Peyer's patch (tissue), 4 donors: Measurements from ENCODE around the gene XPNPEP2. TPM values are rescaled to one million over a fixed set of nuclear protein-coding genes. Genes with fewer than 3 reads are reported as not detected.

Source experiments
- DNase-seq, 3 donors: peaks; one replicate each; pipeline ENCODE4 v3.0.0-alpha.2; 2017 to 2019
- H3K27ac ChIP-seq, 4 donors: fragments of 200-600 bp; sonication (generic); one replicate each; pipeline ENCODE4 v1.5.1; 2016 to 2019
- H3K27me3 ChIP-seq, 2 donors: fragments of 200-600 bp; sonication (generic); one replicate each; pipeline ENCODE4 v1.5.1; 2019
- H3K36me3 ChIP-seq, 3 donors: fragments of 200-600 bp; sonication (generic); one replicate each; pipeline ENCODE4 v1.5.1; 2016 to 2019
- H3K4me1 ChIP-seq, 4 donors: fragments of 200-600 bp; sonication (generic); one replicate each; pipeline ENCODE4 v1.5.1; 2016 to 2019
- H3K4me3 ChIP-seq, 4 donors: fragments of 200-600 bp; sonication (generic); 1 replicate in 3 of 4; 2 replicates in 1 of 4; pipeline ENCODE4 v1.5.1; 2016 to 2019; ENCODE audit warnings: mild to moderate bottlenecking in 1 of 4
- H3K9me3 ChIP-seq, 4 donors: fragments of 200-600 bp; sonication (generic); one replicate each; pipeline ENCODE4 v1.5.1; 2016 to 2019; ENCODE audit warnings: mild to moderate bottlenecking in 1 of 4
- CTCF ChIP-seq, 6 experiments: fragments of 450-650 bp in 4 of 6; fragments of 200-600 bp in 2 of 6; sonication (generic) in 1 of 6; IDR thresholded peaks; one replicate each; pipeline ENCODE4 v1.5.1; 2017 to 2019; ENCODE audit warnings: antibody characterized with exemption in 6 of 6, mild to moderate bottlenecking in 3 of 6, moderate library complexity in 1 of 6
- POLR2A ChIP-seq, 2 donors: fragments of 450-650 bp; IDR thresholded peaks; one replicate each; pipeline ENCODE4 v1.5.1; 2017; ENCODE audit warnings: antibody characterized with exemption in 2 of 2, mild to moderate bottlenecking in 2 of 2, moderate library complexity in 2 of 2
- total RNA-seq, 4 donors: library from RNA; depleted of rRNA; stranded (reverse); fragments of >200 nt; gene quantifications; one replicate each; pipeline ENCODE4 v1.1.0, GENCODE V29; 2016

XPNPEP2 gene
- 100 to 1,000 TPM in 3 of 4 donors, 1 to 10 TPM in 1; 5.8 to 875 (median 803) TPM for total RNA-seq

- TF ChIP-seq POLR2A (IDR thresholded peaks at IDR 0.05) (peak; percentile 54 to 67), CTCF (IDR thresholded peaks at IDR 0.05) (no peak)
- DNase-seq: peak in 2 of 3 donors; percentile 61 to 66
- Histone ChIP-seq H3K9me3 (no peaks in the 10 kb centered on the region), H3K27ac (peak within 1 kb of the TSS in 3 of 4 donors; percentile 73 to 92 (median 80)), H3K4me1 (peaks cover 0 to 14% (median 0%) of the 10 kb centered on the region in 4 donors), H3K27me3 (no peaks in the 10 kb centered on the region), H3K36me3 (no peaks in the 10 kb centered on the region), H3K4me3 (peak within 1 kb of the TSS in 3 of 4 donors; percentile 7 to 54 (median 51))
Measured at GRCh38 chrX:129738466-129739308, at the start of gene XPNPEP2. Gene XPNPEP2, plus strand, starts transcription at chrX:129738979. Its CDS starts 235 bp downstream, at chrX:129739214.

GRCh38 chrX:129689796-129690195, 49.0 kb upstream of the XPNPEP2 start:
- Histone ChIP-seq H3K27me3 (no peaks in the 10 kb centered on the region), H3K4me1 (no peaks in the 10 kb centered on the region), H3K9me3 (no peaks in the 10 kb centered on the region), H3K36me3 (no peaks in the 10 kb centered on the region), H3K4me3 (no peak overlapping the region), H3K27ac (no peak overlapping the region)
- no peak for DNase-seq
- TF ChIP-seq CTCF (IDR thresholded peaks at IDR 0.05) (no peak), POLR2A (IDR thresholded peaks at IDR 0.05) (no peak)

GRCh38 chrX:129690435-129690834, 48.3 kb upstream of the XPNPEP2 start:
- TF ChIP-seq CTCF (IDR thresholded peaks at IDR 0.05): no peak
- no peak for TF ChIP-seq POLR2A (IDR thresholded peaks at IDR 0.05)
- no peak for DNase-seq
- Histone ChIP-seq H3K4me3 (no peak overlapping the region), H3K27ac (no peak overlapping the region), H3K4me1 (no peaks in the 10 kb centered on the region), H3K36me3 (no peaks in the 10 kb centered on the region), H3K27me3 (no peaks in the 10 kb centered on the region), H3K9me3 (no peaks in the 10 kb centered on the region)

GRCh38 chrX:129693354-129693753, 45.4 kb upstream of the XPNPEP2 start:
- no peak for TF ChIP-seq POLR2A (IDR thresholded peaks at IDR 0.05)
- no peak for TF ChIP-seq CTCF (IDR thresholded peaks at IDR 0.05)
- DNase-seq: no peak
- H3K4me1 ChIP-seq: no peaks in the 10 kb centered on the region
- no peak overlapping the region for H3K4me3 ChIP-seq
- H3K27me3 ChIP-seq: no peaks in the 10 kb centered on the region
- no peaks in the 10 kb centered on the region for H3K36me3 ChIP-seq
- H3K9me3 ChIP-seq: no peaks in the 10 kb centered on the region
- no peak overlapping the region for H3K27ac ChIP-seq

GRCh38 chrX:129694805-129695204, 44.0 kb upstream of the XPNPEP2 start:
- H3K27me3 ChIP-seq: no peaks in the 10 kb centered on the region
- H3K9me3 ChIP-seq: no peaks in the 10 kb centered on the region
- H3K36me3 ChIP-seq: no peaks in the 10 kb centered on the region
- DNase-seq: no peak
- H3K27ac ChIP-seq: no peak overlapping the region
- H3K4me1 ChIP-seq: no peaks in the 10 kb centered on the region
- TF ChIP-seq CTCF (IDR thresholded peaks at IDR 0.05) (no peak), POLR2A (IDR thresholded peaks at IDR 0.05) (no peak)
- no peak overlapping the region for H3K4me3 ChIP-seq
